Coronary artery (tissue), 2 donors: ENCODE results near the gene BTBD1.
"Not testable (repeated sequence)": the region's sequence is repeated elsewhere in the genome, so short reads cannot be mapped to it uniquely, and the experiment has no call there.

Source experiments
- DNase-seq: peaks from one replicate; pipeline ENCODE4 v3.0.0-alpha.2; 2017; ENCODE audit warnings: low spot score
- H3K27ac ChIP-seq, 2 donors: fragments of 200-600 bp; sonication (generic); one replicate each; pipeline ENCODE4 v1.5.1; 2016 to 2019
- H3K4me3 ChIP-seq: fragments of 200-600 bp; sonication (generic); 2 replicates; pipeline ENCODE4 v1.5.1; 2016; ENCODE audit warnings: mild to moderate bottlenecking, moderate library complexity
- TF ChIP-seq, protein P1 (sequence below): fragments of 200-600 bp; sonication (generic); IDR thresholded peaks from one replicate; pipeline ENCODE4 v1.5.1; 2019; ENCODE audit warnings: antibody characterized with exemption

The BTBD1 gene

DNA sequence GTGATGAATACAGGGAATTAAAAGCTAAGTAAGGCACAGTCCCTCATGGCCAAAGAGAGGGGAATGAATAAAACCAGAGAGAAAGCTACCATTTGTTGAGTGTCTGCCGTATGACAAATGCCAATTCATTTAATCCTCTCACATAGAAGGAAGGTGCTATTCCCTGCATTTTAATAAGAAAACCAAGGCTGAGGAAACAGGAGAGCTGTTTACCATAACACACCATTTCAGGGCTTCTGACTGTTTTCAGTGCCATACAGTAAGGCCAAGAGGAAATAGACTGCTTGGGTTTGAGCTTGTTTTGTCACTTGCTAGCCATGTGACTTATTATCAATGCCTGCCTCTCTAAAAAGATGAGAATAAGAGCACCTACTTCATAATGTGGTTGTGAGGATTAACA is 10.1 kb downstream of the BTBD1 start:
- Histone ChIP-seq H3K4me3 (no peak overlapping the region), H3K27ac (no peak overlapping the region)
- DNase-seq: no peak
- TF ChIP-seq, protein P1, sequence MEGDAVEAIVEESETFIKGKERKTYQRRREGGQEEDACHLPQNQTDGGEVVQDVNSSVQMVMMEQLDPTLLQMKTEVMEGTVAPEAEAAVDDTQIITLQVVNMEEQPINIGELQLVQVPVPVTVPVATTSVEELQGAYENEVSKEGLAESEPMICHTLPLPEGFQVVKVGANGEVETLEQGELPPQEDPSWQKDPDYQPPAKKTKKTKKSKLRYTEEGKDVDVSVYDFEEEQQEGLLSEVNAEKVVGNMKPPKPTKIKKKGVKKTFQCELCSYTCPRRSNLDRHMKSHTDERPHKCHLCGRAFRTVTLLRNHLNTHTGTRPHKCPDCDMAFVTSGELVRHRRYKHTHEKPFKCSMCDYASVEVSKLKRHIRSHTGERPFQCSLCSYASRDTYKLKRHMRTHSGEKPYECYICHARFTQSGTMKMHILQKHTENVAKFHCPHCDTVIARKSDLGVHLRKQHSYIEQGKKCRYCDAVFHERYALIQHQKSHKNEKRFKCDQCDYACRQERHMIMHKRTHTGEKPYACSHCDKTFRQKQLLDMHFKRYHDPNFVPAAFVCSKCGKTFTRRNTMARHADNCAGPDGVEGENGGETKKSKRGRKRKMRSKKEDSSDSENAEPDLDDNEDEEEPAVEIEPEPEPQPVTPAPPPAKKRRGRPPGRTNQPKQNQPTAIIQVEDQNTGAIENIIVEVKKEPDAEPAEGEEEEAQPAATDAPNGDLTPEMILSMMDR: no peak

DNA sequence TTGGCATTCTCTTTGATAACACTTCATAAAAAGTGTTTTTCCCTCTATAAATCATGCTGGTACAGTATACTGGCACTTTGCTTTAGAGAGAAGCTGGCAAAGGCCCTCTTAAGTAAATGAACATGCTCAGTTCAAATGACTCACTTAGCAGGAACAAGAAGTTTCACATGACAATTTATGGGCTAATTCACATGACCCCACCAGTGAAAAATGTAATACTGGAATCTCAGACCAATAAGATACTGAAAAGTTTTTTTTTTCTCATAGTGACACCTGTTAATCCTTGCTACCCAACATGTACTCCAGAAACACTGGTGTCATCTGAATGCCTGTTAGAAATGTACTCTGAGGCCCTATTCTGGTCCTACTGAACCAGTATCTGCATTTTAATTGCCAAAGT is 13.9 kb downstream of the BTBD1 start:
- H3K27ac ChIP-seq: no peak overlapping the region
- H3K4me3 ChIP-seq: no peak overlapping the region
- TF ChIP-seq, protein P1: no peak
- no peak for DNase-seq

DNA sequence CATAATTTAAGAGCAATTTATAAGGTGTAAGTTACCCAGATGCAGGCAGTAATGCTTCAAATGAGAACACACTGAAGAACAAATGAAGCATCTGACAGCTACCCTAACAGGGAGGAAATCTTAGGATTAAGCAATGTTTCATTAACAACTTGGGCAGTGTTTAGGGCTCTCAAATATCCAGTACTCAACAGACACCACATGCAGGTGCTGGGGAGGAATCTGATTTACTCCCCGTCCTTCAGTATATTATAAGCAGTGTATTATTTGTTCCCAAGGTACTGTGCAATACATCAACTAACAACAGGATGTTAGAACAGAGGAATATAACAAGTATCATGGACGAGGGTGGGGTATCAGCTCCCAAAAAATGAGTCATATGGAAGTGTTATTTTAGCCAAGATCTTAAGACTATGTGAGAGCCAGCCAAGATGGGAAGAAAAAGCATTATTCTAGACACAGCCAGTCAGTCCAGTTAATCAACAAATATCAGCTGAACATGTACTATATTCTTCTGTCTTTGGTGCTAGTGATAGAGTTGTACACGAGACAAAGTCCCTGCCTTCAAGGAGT is 20.4 kb downstream of the BTBD1 start:
- H3K4me3 ChIP-seq: no peak overlapping the region
- no peak overlapping the region for H3K27ac ChIP-seq
- TF ChIP-seq, protein P1: no peak
- DNase-seq: no peak

DNA sequence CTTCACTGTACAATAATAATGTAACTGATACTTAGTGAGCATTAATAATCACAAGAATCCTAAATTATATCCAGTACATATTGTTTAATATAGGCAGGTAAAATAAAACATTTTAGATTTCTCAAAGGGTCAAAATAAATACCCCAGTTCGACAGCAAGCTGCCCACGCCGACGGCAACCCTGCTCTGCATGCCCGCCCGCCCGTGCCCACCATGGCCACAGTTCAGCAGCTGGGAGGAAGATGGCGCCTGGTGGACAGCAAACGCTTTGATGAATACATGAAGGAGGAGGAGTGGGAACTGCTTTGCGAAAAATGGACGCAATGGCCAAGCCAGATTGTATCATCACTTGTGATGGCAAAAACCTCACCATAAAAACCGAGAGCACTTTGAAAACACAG is 22.9 kb downstream of the BTBD1 start:
- DNase-seq: no peak
- TF ChIP-seq, protein P1: no peak

DNA sequence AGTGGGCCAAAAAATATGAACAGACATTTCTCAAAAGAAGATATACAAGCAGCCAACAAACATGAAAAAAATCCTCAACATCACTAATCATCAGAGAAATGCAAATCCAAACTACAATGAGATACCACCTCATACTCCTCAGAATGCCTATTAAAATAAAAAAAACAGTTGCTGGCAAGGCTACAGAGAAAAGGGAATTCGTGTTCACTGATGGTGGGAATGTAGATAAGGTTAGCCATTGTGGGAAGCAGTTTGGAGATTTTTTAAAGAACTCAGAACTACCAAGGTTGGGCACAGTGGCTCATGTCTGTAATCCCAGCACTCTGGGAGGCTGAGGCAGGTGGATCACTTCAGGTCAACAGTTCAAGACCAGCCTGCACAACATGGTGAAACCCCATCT is 27.8 kb downstream of the BTBD1 start:
- TF ChIP-seq, protein P1: no peak
- Histone ChIP-seq H3K4me3 (no peak overlapping the region), H3K27ac (no peak overlapping the region)
- no peak for DNase-seq

More for the DNA sequence above, 22.9 kb downstream of the BTBD1 start:
- Histone ChIP-seq H3K4me3 (no peak overlapping the region), H3K27ac (no peak overlapping the region)

DNA sequence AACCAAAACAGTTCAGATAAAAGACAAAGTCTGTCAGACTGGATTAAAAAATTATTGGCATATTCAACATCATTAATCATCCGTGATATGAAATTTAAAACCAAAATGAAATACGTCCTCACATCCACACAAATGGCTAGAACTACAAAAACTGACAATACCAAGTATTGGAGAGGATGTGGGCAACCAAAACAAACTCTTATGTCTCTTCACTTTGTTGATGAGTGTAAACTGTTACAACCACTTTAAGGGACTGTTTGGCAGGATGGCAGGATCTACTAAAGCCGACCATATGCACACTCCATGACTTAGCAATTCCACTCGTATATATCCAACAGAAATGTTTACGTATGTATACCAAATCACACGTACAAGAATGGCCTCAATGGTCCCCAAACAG is 30.8 kb downstream of the BTBD1 start:
- TF ChIP-seq, protein P1: no peak
- no peak for DNase-seq
- Histone ChIP-seq H3K4me3 (no peak overlapping the region), H3K27ac (no peak overlapping the region)

DNA sequence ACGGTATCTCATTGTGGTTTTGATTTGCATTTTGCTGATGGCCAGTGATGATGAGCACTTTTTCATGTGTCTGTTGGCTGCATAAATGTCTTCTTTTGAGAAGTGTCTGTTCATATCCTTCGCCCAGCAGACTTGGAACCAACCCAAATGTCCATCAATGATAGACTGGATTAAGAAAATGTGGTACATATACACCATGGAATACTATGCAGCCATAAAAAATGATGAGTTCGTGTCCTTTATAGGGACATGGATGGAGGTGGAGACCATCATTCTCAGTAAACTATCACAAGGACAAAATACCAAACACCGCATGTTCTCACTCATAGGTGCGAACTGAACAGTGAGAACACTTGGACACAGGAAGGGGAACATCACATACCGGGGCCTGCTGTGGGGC is 35.8 kb downstream of the BTBD1 start:
- DNase-seq, H3K27ac ChIP-seq, H3K4me3 ChIP-seq: not testable (repeated sequence)

DNA sequence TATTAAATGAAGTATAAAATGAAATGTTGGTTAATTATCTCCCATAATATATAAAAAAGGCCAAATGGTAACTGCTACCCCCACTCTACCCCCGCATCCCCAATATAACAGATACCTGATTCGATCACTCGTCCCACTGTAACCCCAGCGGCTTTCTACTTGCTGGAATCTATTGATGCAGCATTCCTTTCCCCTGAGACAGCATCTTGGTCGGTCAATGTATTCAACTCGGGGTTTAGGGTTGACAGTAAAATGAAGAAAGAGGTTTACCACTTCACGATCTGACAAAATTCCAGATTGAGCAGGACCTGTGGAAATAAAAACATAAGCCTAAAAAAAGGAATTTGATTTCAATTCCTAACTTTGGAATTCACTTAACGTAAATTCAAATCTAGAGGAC is 37.0 kb downstream of the BTBD1 start:
- DNase-seq: no peak
- no peak overlapping the region for H3K27ac ChIP-seq
- TF ChIP-seq, protein P1: no peak
- no peak overlapping the region for H3K4me3 ChIP-seq
